ENCODE measurements around the gene LRRC37B. TPM values are rescaled to one million over a fixed set of nuclear protein-coding genes. Genes with fewer than 3 reads are reported as not detected.
A peak's percentile ranks its signal among the peaks of the same experiment; 100 is the strongest.
"Not testable (repeated sequence)": the region's sequence is repeated elsewhere in the genome, so short reads cannot be mapped to it uniquely, and the experiment has no call there.

LRRC37B gene
- total RNA-seq: 10 to 100 TPM in 1 of 2 donors, 1 to 10 TPM in 1; 9.4 to 18.6 TPM

DNA sequence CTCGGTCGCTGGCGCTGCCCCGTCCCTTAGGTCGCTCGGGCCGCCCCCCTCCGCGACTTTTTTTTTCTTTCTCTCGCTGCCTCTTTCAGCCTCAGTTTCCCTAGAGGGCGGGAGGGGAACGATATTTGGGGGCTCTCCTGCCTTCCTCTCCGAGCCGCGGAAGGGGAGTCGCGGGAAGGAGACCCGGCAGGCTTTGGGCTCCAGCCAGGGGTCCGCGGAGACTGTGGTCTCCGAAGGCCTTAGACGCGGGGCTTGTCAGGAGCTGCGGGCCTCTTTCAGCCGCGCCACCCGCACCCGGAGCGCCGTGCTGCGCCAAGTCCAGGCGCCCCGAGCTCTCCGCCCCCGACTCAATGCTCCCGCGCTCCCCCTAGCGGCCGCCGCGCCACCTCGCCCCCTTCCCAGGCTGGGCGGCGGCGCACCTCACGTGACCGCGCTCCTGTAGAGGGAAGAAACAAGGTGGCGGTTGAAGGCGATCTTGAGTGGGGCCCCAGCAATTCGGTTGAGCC, at the start of gene LRRC37B:
Gene LRRC37B, plus strand, starts transcription at position 427 of the 506 bp plus-strand sequence. CDS start 14,010 bp downstream, outside the sequence.
- no peaks in the 10 kb centered on the region for H3K9me3 Mint-ChIP-seq
- ATAC-seq: peak; percentile 95 to 97
- no peaks in the 10 kb centered on the region for H3K27me3 Mint-ChIP-seq
- peaks cover 24 to 32% of the 10 kb centered on the region in 2 donors for H3K4me1 Mint-ChIP-seq (ENCODE audit: low read depth in 2 of 2)
- peak; percentile 90 for DNase-seq (ENCODE audit: low spot score)
- H3K4me3 Mint-ChIP-seq: peak within 1 kb of the TSS; percentile 97
- H3K27ac Mint-ChIP-seq: peak within 1 kb of the TSS; percentile 84 to 86
- H3K36me3 Mint-ChIP-seq: no peaks in the 10 kb centered on the region

DNA sequence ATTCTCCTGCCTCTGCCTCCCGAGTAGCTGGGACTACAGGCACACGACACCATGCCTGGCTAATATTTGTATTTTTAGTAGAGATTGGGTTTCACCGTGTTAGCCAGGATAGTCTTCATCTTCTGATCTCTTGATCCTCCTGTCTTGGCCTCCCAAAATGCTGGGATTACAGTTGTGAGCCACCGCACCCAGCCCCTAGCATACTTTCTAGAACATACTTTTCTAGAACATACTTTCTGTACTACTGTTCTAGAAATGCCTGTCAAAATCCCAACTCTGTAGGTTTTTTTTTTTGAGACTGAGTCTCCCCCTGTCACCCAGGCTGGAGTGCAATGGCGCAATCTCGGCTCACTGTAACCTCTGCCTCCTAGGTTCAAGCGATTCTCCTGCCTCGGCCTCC, 43.1 kb upstream of the LRRC37B start:
- not testable (repeated sequence) for H3K27ac Mint-ChIP-seq; H3K36me3 Mint-ChIP-seq; H3K4me1 Mint-ChIP-seq (ENCODE audit: low read depth in 2 of 2); H3K4me3 Mint-ChIP-seq; DNase-seq (ENCODE audit: low spot score); H3K27me3 Mint-ChIP-seq; H3K9me3 Mint-ChIP-seq; ATAC-seq

DNA sequence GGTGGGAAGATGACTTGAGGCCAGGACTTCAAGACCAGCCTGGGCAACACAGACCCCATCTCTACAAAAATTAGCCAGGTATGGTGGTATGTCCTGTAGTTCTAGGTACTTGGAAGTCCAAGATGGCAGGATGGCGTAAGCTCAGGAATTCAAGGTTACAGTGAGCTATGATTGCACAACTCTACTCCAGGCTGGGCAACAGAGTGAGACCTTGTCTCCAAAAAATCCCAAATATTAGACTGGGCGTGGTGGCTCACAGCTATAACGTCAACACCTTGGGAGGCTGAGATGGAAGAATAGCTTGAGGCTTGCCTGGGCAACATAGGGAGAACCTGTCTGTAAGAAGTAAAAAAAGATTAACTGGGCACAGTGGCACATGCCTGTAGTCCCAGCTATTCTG, 39.5 kb upstream of the LRRC37B start:
- Mint-ChIP-seq H3K9me3 (no peaks in the 10 kb centered on the region), H3K4me1 (ENCODE audit: low read depth in 2 of 2) (peaks cover 0 to under 1% of the 10 kb centered on the region in 2 donors), H3K27ac (no peak overlapping the region), H3K27me3 (no peaks in the 10 kb centered on the region), H3K4me3 (no peak overlapping the region), H3K36me3 (no peaks in the 10 kb centered on the region)
- ATAC-seq (no peak), DNase-seq (ENCODE audit: low spot score) (no peak)

DNA sequence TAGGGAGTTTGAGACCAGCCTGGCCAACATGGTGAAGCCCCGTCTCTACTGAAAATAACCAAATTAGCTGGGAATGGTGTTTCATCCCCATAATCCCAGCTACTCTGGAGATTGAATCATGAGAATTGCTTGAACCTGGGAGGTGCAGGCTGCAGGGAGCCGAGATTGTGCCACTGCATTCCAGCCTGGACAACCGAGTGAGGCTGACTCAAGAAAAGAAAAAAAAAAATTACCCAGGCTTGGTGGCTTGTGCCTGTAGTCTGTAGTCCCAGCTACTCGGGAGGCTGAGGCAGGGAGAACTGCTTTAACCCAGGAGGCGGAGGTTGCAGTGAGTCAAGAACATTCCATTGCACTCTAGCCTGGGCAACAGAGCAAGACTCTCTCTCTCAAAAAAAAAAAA, 36.8 kb upstream of the LRRC37B start:
- H3K4me3 Mint-ChIP-seq; H3K36me3 Mint-ChIP-seq; ATAC-seq; H3K9me3 Mint-ChIP-seq; DNase-seq (ENCODE audit: low spot score); H3K27me3 Mint-ChIP-seq; H3K27ac Mint-ChIP-seq; H3K4me1 Mint-ChIP-seq (ENCODE audit: low read depth in 2 of 2): not testable (repeated sequence)

DNA sequence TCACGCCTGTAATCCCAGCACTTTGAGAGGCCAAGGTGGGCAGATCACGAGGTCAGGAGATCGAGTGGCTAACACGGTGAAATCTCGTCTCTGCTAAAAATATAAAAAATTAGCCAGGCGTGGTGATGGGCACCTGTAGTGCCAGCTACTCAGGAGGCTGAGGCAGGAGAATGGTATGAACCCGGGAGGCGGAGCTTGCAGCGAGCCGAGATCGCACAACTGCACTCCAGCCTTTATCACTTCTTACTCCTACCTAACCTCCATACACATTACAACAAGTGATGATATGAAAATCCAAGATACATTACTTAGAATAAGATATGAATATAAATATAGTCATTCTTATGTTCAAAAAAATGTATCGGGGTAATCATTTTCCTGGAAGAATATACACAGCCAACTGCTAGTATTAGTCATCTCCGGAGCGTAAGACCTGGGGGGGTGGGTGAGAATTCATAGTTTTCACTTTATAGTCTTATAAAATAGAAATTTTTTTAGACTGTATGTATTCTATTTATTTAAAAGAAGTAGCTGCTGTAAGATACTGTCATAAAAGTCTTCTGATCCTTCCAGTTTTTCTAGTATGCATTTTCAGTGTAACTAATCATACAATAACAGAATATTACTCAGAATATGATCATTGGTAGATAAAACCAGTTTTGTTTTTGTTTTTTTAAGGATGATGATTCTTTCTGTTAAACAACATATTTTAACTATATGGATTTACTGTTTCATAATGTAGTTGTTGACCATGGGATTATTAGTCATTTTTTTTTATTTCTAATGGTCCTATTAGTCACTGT, 32.7 kb upstream of the LRRC37B start:
- not testable (repeated sequence) for DNase-seq (ENCODE audit: low spot score); H3K27ac Mint-ChIP-seq; H3K9me3 Mint-ChIP-seq; H3K4me1 Mint-ChIP-seq (ENCODE audit: low read depth in 2 of 2); H3K27me3 Mint-ChIP-seq; ATAC-seq; H3K4me3 Mint-ChIP-seq
- H3K36me3 Mint-ChIP-seq: peaks cover 18% of the 10 kb centered on the region

DNA sequence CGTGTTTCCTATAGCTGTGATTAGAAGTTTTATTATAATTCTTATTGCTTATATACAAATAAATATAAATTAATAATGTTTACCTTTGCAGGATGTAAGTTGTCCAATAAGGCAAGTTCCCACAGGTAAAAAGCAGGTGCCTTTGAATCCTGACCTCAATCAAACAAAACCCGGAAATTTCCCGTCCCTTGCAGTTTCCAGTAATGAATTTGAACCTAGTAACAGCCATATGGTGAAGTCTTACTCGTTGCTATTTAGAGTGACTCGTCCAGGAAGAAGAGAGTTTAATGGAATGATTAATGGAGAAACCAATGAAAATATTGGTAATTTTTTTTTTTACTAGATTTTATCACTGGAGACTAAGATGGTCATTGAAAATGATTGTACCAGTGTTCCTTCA, 31.8 kb upstream of the LRRC37B start:
- not testable (repeated sequence) for H3K27ac Mint-ChIP-seq; ATAC-seq; DNase-seq (ENCODE audit: low spot score); H3K4me1 Mint-ChIP-seq (ENCODE audit: low read depth in 2 of 2); H3K27me3 Mint-ChIP-seq; H3K4me3 Mint-ChIP-seq; H3K9me3 Mint-ChIP-seq
- peaks cover 20% of the 10 kb centered on the region for H3K36me3 Mint-ChIP-seq

DNA sequence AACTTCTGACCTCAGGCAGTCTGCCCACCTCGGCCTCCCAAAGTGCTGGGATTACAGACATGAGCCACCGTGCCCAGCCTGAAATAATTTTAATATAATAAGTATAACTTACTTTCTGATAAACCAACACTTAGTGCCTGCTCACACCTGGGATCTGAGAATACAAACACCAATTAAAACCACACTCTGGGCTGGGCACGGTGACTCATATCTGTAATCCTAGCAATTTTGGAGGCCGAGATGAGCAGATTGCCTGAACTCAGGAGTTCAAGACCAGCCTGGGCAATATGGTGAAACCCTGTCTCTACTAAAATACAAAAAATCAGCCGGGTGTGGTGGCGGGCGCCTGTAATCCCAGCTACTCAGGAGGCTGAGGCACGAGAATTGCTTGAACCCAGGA, 15.4 kb upstream of the LRRC37B start:
- ATAC-seq; H3K27ac Mint-ChIP-seq; H3K27me3 Mint-ChIP-seq; H3K4me1 Mint-ChIP-seq (ENCODE audit: low read depth in 2 of 2); H3K9me3 Mint-ChIP-seq; DNase-seq (ENCODE audit: low spot score); H3K4me3 Mint-ChIP-seq: not testable (repeated sequence)
- peaks cover 10% of the 10 kb centered on the region for H3K36me3 Mint-ChIP-seq

DNA sequence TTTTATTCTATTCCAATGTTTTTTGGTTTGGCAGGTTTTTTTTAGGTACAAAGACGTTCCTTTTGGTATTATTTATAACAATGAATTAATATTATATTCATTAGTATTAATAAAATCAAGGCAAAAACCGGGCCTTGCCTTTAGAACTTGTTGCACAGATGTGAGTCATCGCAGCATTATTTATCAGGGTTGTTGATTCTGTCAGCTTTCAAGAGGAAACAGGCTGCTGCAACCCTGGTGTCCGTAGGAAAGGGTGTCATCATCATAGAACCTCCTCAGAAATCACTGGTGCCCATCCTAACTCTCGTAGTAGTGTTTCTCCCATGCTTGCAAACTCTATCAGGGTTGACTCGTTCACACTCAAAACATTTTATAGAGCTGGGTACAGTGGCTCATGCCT, 10.2 kb upstream of the LRRC37B start:
- no peaks in the 10 kb centered on the region for H3K36me3 Mint-ChIP-seq

DNA sequence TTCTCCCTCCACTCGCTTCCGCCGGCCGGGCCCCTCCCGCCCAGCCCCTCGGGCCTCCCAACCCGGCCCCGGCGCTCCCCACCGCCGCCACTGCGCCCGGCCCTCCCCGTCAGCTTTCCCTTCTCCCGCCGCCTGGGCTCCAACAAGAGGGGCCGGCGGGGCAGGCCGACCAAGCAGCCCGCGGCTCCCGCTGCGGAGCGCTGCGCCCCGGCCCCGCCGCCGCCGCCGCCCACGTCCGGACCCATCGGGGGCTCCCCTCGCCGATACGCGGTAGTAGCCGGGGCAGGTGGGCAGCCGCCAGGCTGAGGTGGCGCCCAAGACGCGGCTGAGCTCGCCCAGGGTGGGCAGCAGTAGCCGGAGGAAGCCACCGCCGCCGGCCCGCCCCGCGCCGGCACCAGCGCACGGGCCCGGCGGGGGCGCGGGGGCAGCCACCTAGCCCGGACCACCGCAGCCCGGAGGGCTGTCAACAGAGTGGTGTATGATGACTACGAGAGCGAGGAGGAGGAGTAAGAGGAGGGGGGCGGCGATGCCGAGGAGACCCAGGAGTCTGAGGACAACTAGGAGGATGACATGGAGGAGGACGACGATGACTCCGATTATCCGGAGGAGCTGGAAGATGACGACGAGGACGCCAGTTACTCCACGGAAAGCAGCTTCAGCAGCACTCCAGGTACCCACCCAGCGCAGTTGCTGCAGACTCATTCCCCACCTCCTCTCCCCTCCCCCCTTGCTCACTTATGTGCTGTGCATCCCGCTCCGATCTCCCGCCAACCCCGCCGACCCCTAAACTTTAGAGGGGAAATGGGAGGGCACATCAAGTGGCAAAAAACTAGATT, 498 bp downstream of the LRRC37B start:
- Mint-ChIP-seq H3K4me3 (peak overlapping the region; percentile 97), H3K27ac (peak overlapping the region; percentile 84 to 86), H3K4me1 (ENCODE audit: low read depth in 2 of 2) (peaks cover 26 to 36% of the 10 kb centered on the region in 2 donors), H3K27me3 (no peaks in the 10 kb centered on the region), H3K36me3 (no peaks in the 10 kb centered on the region), H3K9me3 (no peaks in the 10 kb centered on the region)
- DNase-seq (ENCODE audit: low spot score) (peak; percentile 64), ATAC-seq (peak; percentile 75 to 78)

More for the DNA sequence above, 10.2 kb upstream of the LRRC37B start:
- H3K4me1 Mint-ChIP-seq (ENCODE audit: low read depth in 2 of 2): no peaks in the 10 kb centered on the region
- H3K4me3 Mint-ChIP-seq: no peak overlapping the region
- no peaks in the 10 kb centered on the region for H3K27me3 Mint-ChIP-seq
- H3K27ac Mint-ChIP-seq: no peak overlapping the region
- DNase-seq (ENCODE audit: low spot score) (no peak), ATAC-seq (no peak)
- H3K9me3 Mint-ChIP-seq: no peaks in the 10 kb centered on the region

DNA sequence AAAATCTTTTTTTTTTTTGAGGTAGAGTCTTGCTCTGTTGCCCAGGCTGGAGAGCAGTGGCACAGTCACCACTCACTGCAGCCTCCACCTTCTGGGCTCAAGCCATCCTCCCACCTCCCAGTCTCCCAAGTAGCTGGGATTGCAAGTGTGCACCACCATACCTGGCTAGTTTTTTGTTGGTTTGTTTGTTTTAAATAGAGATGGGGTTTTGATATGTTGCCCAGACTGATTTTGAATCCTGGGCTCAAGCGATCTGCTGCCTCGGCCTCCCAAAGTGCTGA, 2.0 kb downstream of the LRRC37B start:
- Mint-ChIP-seq H3K36me3 (no peaks in the 10 kb centered on the region), H3K27ac (peak overlapping the region; percentile 84 to 86), H3K9me3 (no peaks in the 10 kb centered on the region), H3K27me3 (no peaks in the 10 kb centered on the region), H3K4me1 (ENCODE audit: low read depth in 2 of 2) (peaks cover 25 to 45% of the 10 kb centered on the region in 2 donors), H3K4me3 (peak overlapping the region; percentile 97)
- ATAC-seq (no peak), DNase-seq (ENCODE audit: low spot score) (no peak)

DNA sequence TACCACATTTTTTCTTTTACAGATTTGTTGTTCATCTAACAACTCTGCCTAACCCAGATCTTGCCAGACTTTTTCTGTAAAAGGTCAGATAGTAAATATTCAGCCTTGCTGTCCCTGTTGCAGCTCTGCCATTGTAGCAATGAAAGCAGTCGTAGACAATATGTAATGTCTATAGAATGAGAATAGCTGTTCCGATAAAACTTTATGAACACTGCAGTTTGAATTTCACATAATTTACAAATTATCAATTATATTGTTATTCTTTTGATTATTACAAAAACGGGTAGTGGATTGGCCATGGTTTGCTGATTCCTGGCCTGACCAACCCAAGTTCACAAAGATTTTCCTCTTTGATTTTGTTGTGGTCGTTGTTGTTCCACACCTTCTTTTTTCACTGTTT, 2.9 kb downstream of the LRRC37B start:
- peak overlapping the region in 1 of 2 donors; percentile 86 for H3K27ac Mint-ChIP-seq
- no peak for DNase-seq (ENCODE audit: low spot score)
- peaks cover 25 to 46% of the 10 kb centered on the region in 2 donors for H3K4me1 Mint-ChIP-seq (ENCODE audit: low read depth in 2 of 2)
- peak overlapping the region; percentile 97 for H3K4me3 Mint-ChIP-seq
- no peaks in the 10 kb centered on the region for H3K36me3 Mint-ChIP-seq
- no peaks in the 10 kb centered on the region for H3K9me3 Mint-ChIP-seq
- H3K27me3 Mint-ChIP-seq: no peaks in the 10 kb centered on the region
- ATAC-seq: no peak

DNA sequence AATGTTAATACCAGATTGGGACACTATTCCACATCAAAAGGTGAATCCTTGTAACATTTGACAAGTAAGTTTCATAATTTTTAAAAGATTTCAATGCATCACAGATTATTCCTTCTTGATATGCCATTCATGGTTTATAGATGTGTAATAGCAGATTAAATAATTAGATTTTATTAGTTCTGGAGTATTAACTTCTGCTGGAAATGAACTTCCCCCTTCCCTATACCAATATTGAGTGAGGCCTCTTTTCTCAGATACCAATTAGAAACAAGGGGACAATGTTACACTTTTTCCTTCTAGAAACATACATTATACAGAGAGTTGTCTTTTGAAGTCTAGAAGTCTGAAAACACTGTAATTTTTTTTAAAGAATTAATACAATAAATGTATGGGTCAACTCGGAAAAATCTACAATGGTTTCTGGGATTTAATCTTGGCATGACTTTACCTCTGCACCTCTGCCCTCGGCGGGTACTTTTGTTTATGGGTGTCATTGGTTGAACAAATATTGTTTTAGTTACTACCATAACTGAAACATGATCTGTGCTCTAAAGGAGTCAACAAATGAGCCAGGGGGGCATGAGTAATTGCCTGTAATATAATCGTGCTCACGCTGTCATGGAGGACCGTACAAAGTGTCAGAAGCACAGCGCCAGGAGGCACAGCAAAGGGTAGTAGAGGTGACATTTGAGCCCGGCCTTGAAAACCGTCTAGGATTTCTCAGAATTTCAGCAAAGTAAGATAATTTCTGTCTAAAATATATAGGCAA, 8.2 kb downstream of the LRRC37B start:
- no peak for ATAC-seq
- Mint-ChIP-seq H3K36me3 (no peaks in the 10 kb centered on the region), H3K4me1 (ENCODE audit: low read depth in 2 of 2) (peaks cover 21 to 40% of the 10 kb centered on the region in 2 donors), H3K27ac (no peak overlapping the region), H3K27me3 (no peaks in the 10 kb centered on the region), H3K4me3 (no peak overlapping the region), H3K9me3 (no peaks in the 10 kb centered on the region)
- no peak for DNase-seq (ENCODE audit: low spot score)

DNA sequence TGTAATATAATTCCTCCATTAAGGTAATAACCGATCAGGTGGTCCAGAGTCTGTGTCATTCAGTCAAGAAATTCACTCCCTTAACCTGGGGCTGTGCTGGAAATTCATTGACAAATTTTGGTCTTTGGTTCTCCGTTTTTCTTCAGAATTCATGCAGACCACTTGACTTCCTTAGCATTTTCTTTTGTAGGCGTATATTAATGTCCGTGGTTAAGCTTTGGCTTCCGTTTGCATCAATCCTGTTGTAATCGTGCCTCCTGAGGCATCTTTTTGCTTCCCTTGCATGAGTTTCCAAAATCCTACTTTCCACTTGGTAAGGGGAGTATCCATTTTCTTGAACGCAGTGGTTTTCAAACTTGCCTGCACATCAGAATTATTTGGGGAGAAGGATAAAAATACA, 9.0 kb downstream of the LRRC37B start:
- no peaks in the 10 kb centered on the region for H3K27me3 Mint-ChIP-seq
- peaks cover 19 to 32% of the 10 kb centered on the region in 2 donors for H3K4me1 Mint-ChIP-seq (ENCODE audit: low read depth in 2 of 2)
- no peaks in the 10 kb centered on the region for H3K36me3 Mint-ChIP-seq
- DNase-seq (ENCODE audit: low spot score) (no peak), ATAC-seq (no peak)
- H3K4me3 Mint-ChIP-seq: peak overlapping the region; percentile 59
- H3K27ac Mint-ChIP-seq: peak overlapping the region; percentile 67 to 86
- no peaks in the 10 kb centered on the region for H3K9me3 Mint-ChIP-seq

All from natural killer cell treated with Interleukin-12 subunit alpha and Interleukin-12 subunit beta and Interleukin-15 and Interleukin-18, amount 100 ng/mL, for 72 hours (primary cell).